ENCODE results near the gene TULP4. TPM values are rescaled to one million over a fixed set of nuclear protein-coding genes. Genes with fewer than 3 reads are reported as not detected.
"Not testable (repeated sequence)": the region's sequence is repeated elsewhere in the genome, so short reads cannot be mapped to it uniquely, and the experiment has no call there.

TULP4 gene
- total and polyA plus RNA-seq, 8 donors, result 1.7 to 237 (median 54.3) TPM

- WGBS, 5 donors, result 45 to 67% (median 51%) methylated on average over 1 of the region's 1 CpG
- Histone ChIP-seq H3K27ac (no peak overlapping the region), H3K4me3 (no peak overlapping the region), H3K4me1 (no peaks in the 10 kb centered on the region), H3K36me3 (peaks cover 0 to 25% (median 8%) of the 10 kb centered on the region in 4 donors), H3K27me3 (no peaks in the 10 kb centered on the region), H3K9me3 (peaks cover 0 to 21% (median 16%) of the 10 kb centered on the region in 4 donors)
- DNase-seq, result no peak
- intact Hi-C loops (cut with DNase I; ENCODE audit: low total_unique reads), result no loop called here
- TF ChIP-seq POLR2AphosphoS5 (IDR thresholded peaks at IDR 0.05), result no peak
- TF ChIP-seq CTCF (IDR thresholded peaks at IDR 0.05), result no peak
These were observed 19.1 kb upstream of the TULP4 start for GRCh38 chr6:158293122-158293521.

GRCh38 chr6:158295976-158296853, 16.1 kb upstream of the TULP4 start:
- Histone ChIP-seq H3K36me3 (peaks cover 0 to 25% (median 15%) of the 10 kb centered on the region in 4 donors), H3K9me3 (peaks cover 0 to 21% (median 16%) of the 10 kb centered on the region in 4 donors), H3K4me1 (peaks cover 0 to 12% (median 3%) of the 10 kb centered on the region in 4 donors)
- DNase-seq; intact Hi-C loops (cut with DNase I; ENCODE audit: low total_unique reads); H3K27ac ChIP-seq; H3K27me3 ChIP-seq; H3K4me3 ChIP-seq: not testable (repeated sequence)
- WGBS, 5 donors, result 91 to 97% (median 94%) methylated on average over 11 of the region's 11 CpGs

GRCh38 chr6:158296854-158297324, 15.4 kb upstream of the TULP4 start:
- DNase-seq; H3K27ac ChIP-seq; intact Hi-C loops (cut with DNase I; ENCODE audit: low total_unique reads); H3K4me3 ChIP-seq; H3K27me3 ChIP-seq: not testable (repeated sequence)
- Histone ChIP-seq H3K36me3 (peaks cover 0 to 25% (median 15%) of the 10 kb centered on the region in 4 donors), H3K9me3 (peaks cover 0 to 21% (median 16%) of the 10 kb centered on the region in 4 donors), H3K4me1 (peaks cover 0 to 12% (median 3%) of the 10 kb centered on the region in 4 donors)
- 93 to 97% (median 97%) methylated on average over 7 of the region's 7 CpGs for WGBS, 5 donors

GRCh38 chr6:158297657-158298056, 14.6 kb upstream of the TULP4 start:
- Histone ChIP-seq H3K4me1 (peaks cover 0 to 12% (median 3%) of the 10 kb centered on the region in 4 donors), H3K36me3 (peaks cover 0 to 25% (median 15%) of the 10 kb centered on the region in 4 donors), H3K9me3 (peaks cover 0 to 21% (median 16%) of the 10 kb centered on the region in 4 donors)
- H3K4me3 ChIP-seq; H3K27me3 ChIP-seq; DNase-seq; H3K27ac ChIP-seq; intact Hi-C loops (cut with DNase I; ENCODE audit: low total_unique reads): not testable (repeated sequence)
- 90 to 92% (median 92%) methylated on average over 10 of the region's 10 CpGs for WGBS, 5 donors

- H3K4me3 ChIP-seq; H3K27me3 ChIP-seq; intact Hi-C loops (cut with DNase I; ENCODE audit: low total_unique reads); H3K27ac ChIP-seq: not testable (repeated sequence)
- Histone ChIP-seq H3K9me3 (peaks cover 0 to 21% (median 16%) of the 10 kb centered on the region in 4 donors), H3K36me3 (peaks cover 0 to 24% (median 10%) of the 10 kb centered on the region in 4 donors), H3K4me1 (peaks cover 0 to 12% (median 3%) of the 10 kb centered on the region in 4 donors)
- 69 to 75% (median 73%) methylated on average over 10 of the region's 10 CpGs for WGBS, 5 donors
- DNase-seq, result peak in 1 of 2 donors; percentile 43
These were observed 11.7 kb upstream of the TULP4 start for GRCh38 chr6:158300306-158301143.

GRCh38 chr6:158301561-158301960, 10.7 kb upstream of the TULP4 start:
- Histone ChIP-seq H3K9me3 (peaks cover 0 to 14% (median 13%) of the 10 kb centered on the region in 4 donors), H3K36me3 (peaks cover 0 to 15% (median 6%) of the 10 kb centered on the region in 4 donors), H3K4me1 (peaks cover 0 to 12% (median 3%) of the 10 kb centered on the region in 4 donors)
- 95 to 100% (median 97%) methylated on average over 4 of the region's 4 CpGs for WGBS, 5 donors
- DNase-seq; H3K27me3 ChIP-seq; H3K27ac ChIP-seq; intact Hi-C loops (cut with DNase I; ENCODE audit: low total_unique reads); H3K4me3 ChIP-seq: not testable (repeated sequence)

- H3K9me3 ChIP-seq; H3K36me3 ChIP-seq; DNase-seq; H3K27ac ChIP-seq; H3K4me3 ChIP-seq; intact Hi-C loops (cut with DNase I; ENCODE audit: low total_unique reads); H3K27me3 ChIP-seq: not testable (repeated sequence)
- peaks cover 0 to 12% (median 3%) of the 10 kb centered on the region in 4 donors for H3K4me1 ChIP-seq
- 80 to 87% (median 83%) methylated on average over 7 of the region's 7 CpGs for WGBS, 5 donors
These were observed 10.0 kb upstream of the TULP4 start for GRCh38 chr6:158302195-158302796.
